Measurements from ENCODE around the gene SPNS3. TPM values are rescaled to one million over a fixed set of nuclear protein-coding genes. Genes with fewer than 3 reads are reported as not detected.

SPNS3 gene
- total RNA-seq, 4 donors from 2014 or later, result not detected

DNA sequence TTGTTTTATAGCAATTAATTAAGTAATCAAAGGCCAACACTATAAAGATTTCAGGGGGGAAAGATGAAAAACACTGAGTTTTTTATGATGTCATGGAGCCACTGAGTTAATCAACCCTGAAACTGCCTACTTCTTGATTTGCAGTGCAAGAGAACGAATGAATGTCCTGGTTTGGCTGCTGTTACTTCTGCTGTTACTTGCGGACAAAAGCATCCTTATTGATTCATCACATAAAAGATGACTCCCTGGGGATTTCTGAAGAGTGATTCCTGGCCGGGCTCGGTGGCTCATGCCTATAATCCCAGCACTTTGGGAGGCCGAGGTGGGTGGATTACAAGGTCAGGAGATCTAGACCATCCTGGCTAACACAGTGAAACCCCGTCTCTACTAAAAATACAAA lies 10.9 kb upstream of the SPNS3 start:
- intact Hi-C loops (cut with DNase I; ENCODE audit: low total_unique reads) (loop anchor here (10.0 kb wide), 2 partner anchors 72 to 132 kb away; partner anchors contain the start of genes MYBBP1A and SPNS2), in situ Hi-C loops (cut with MboI; ENCODE audit: low sequenced_read_pairs in 4 of 4) (loop anchor here in 1 of 4 donors (10.0 kb wide), 1 partner anchor 132 kb away; the partner anchor contains the start of gene MYBBP1A)
- H3K9me3 ChIP-seq, result no peaks in the 10 kb centered on the region
- no peaks in the 10 kb centered on the region for H3K27me3 ChIP-seq
- no peak for ATAC-seq
- no peak overlapping the region for H3K4me3 ChIP-seq
- no peaks in the 10 kb centered on the region for H3K4me1 ChIP-seq
- TF ChIP-seq, protein P1, sequence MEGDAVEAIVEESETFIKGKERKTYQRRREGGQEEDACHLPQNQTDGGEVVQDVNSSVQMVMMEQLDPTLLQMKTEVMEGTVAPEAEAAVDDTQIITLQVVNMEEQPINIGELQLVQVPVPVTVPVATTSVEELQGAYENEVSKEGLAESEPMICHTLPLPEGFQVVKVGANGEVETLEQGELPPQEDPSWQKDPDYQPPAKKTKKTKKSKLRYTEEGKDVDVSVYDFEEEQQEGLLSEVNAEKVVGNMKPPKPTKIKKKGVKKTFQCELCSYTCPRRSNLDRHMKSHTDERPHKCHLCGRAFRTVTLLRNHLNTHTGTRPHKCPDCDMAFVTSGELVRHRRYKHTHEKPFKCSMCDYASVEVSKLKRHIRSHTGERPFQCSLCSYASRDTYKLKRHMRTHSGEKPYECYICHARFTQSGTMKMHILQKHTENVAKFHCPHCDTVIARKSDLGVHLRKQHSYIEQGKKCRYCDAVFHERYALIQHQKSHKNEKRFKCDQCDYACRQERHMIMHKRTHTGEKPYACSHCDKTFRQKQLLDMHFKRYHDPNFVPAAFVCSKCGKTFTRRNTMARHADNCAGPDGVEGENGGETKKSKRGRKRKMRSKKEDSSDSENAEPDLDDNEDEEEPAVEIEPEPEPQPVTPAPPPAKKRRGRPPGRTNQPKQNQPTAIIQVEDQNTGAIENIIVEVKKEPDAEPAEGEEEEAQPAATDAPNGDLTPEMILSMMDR (IDR thresholded peaks at IDR 0.05 in 4 of 5, conservative IDR thresholded peaks at IDR 0.05 in 1 of 5), result no peak
- TF ChIP-seq POLR2A (IDR thresholded peaks at IDR 0.05), result no peak
- no peak for DNase-seq
- no peak overlapping the region for H3K27ac ChIP-seq
- H3K36me3 ChIP-seq, result no peaks in the 10 kb centered on the region

DNA sequence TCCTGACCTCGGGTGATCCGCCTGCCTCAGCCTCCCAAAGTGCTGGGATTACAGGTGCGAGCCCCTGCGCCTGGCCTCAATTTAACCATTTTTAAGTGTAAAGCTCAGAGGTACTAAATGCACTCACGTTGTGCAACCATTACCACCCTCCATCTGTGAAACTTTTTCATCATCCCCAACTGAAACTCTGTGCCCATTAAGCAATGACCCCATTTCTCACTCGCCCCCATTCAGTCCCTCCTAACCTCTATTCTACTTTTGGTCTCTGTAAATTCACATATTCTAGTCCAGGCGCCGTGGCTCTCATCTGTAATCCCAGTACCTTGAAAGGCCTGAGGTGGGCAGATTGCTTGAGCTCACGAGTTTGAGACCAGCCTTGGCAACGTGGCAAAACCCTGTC lies 8.3 kb upstream of the SPNS3 start:
- no peak for TF ChIP-seq POLR2A (IDR thresholded peaks at IDR 0.05)
- TF ChIP-seq, protein P1 (IDR thresholded peaks at IDR 0.05 in 4 of 5, conservative IDR thresholded peaks at IDR 0.05 in 1 of 5), result no peak
- DNase-seq (no peak), ATAC-seq (no peak)
- intact Hi-C loops (cut with DNase I; ENCODE audit: low total_unique reads) (loop anchor here (10.0 kb wide), 2 partner anchors 69 to 129 kb away; partner anchors contain the start of genes MYBBP1A and SPNS2), in situ Hi-C loops (cut with MboI; ENCODE audit: low sequenced_read_pairs in 4 of 4) (loop anchor here in 2 of 4 donors (10.0 to 25.0 kb wide), 2 partner anchors 129 to 212 kb away; partner anchors contain the start of genes ALOX15 (in 2 of the 2) and MYBBP1A (in 1 of the 2))
- Histone ChIP-seq H3K36me3 (no peaks in the 10 kb centered on the region), H3K27ac (no peak overlapping the region), H3K4me3 (no peak overlapping the region), H3K27me3 (no peaks in the 10 kb centered on the region), H3K9me3 (no peaks in the 10 kb centered on the region), H3K4me1 (no peaks in the 10 kb centered on the region)

DNA sequence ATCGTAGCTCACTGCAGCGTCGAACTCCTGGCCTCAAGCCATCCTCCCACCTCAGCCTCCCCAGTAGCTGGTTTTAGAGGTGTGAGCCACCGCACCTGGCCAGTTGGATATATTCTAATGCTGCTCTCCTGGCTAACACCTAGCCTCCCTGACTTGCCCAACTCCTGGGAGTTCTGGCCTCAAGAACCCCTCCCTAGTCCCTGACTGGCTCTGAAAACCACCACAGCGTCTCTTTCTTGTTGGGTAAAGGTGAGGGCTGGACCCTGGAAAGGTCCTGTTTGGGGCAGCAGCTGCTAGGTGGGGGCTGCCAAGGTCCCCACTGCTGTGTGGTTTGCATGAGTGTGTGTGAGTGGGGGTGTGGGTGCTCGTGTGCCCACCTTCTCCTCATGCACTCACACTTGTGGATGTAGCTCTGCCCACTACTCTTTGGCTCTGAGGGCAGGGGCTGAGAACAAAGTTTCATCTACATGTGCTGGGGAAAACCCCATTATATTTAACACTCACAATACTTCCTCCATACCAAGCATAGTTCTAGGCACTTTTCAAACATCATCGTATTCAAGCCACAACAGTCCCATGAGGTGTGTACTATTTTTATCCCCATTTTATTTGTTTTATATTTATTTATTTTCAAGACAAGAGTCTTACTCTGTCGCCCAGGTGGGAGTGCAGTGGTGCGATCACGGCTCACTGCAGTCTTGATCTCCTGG lies 7.1 kb upstream of the SPNS3 start:
- H3K9me3 ChIP-seq, result no peaks in the 10 kb centered on the region
- ATAC-seq, result no peak
- intact Hi-C loops (cut with DNase I; ENCODE audit: low total_unique reads), result loop anchor here (10.0 kb wide), 2 partner anchors 68 to 128 kb away; partner anchors contain the start of genes MYBBP1A and SPNS2
- no peak overlapping the region for H3K4me3 ChIP-seq
- no peak for DNase-seq
- H3K27me3 ChIP-seq, result no peaks in the 10 kb centered on the region
- no peaks in the 10 kb centered on the region for H3K36me3 ChIP-seq
- TF ChIP-seq, protein P1 (IDR thresholded peaks at IDR 0.05 in 4 of 5, conservative IDR thresholded peaks at IDR 0.05 in 1 of 5), result no peak
- no peak for TF ChIP-seq POLR2A (IDR thresholded peaks at IDR 0.05)
- no peaks in the 10 kb centered on the region for H3K4me1 ChIP-seq
- in situ Hi-C loops (cut with MboI; ENCODE audit: low sequenced_read_pairs in 4 of 4), result loop anchor here in 2 of 4 donors (10.0 to 25.0 kb wide), 2 partner anchors 128 to 211 kb away; partner anchors contain the start of genes ALOX15 (in 2 of the 2) and MYBBP1A (in 1 of the 2)
- no peak overlapping the region for H3K27ac ChIP-seq

DNA sequence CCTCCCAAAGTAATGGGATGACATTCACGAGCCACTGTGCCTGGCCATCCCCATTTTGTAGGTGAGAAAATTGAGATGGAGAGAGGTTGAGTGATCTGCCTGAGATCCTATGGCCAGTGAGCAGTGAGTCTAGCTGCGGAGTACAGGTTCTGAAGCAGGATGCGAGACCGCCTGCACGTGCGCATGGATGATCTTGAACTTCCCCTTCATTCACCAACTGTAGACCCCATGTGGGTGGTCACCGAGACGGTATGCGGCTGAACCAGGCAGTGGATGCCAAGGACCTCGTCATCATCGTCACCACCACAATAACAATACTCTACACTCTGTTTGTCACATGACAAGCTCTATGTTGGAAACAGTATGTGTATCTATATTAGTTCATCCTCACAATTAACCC lies 6.2 kb upstream of the SPNS3 start:
- H3K27ac ChIP-seq, result no peak overlapping the region
- DNase-seq, result no peak
- no peaks in the 10 kb centered on the region for H3K36me3 ChIP-seq
- intact Hi-C loops (cut with DNase I; ENCODE audit: low total_unique reads) (loop anchor here (10.0 kb wide), 2 partner anchors 67 to 127 kb away; partner anchors contain the start of genes MYBBP1A and SPNS2), in situ Hi-C loops (cut with MboI; ENCODE audit: low sequenced_read_pairs in 4 of 4) (loop anchor here in 2 of 4 donors (10.0 to 25.0 kb wide), 2 partner anchors 127 to 210 kb away; partner anchors contain the start of genes ALOX15 (in 2 of the 2) and MYBBP1A (in 1 of the 2))
- no peaks in the 10 kb centered on the region for H3K9me3 ChIP-seq
- no peaks in the 10 kb centered on the region for H3K4me1 ChIP-seq
- TF ChIP-seq POLR2A (IDR thresholded peaks at IDR 0.05), result no peak
- TF ChIP-seq, protein P1 (IDR thresholded peaks at IDR 0.05 in 4 of 5, conservative IDR thresholded peaks at IDR 0.05 in 1 of 5), result no peak
- no peak for ATAC-seq
- no peak overlapping the region for H3K4me3 ChIP-seq
- H3K27me3 ChIP-seq, result no peaks in the 10 kb centered on the region

Data from gastrocnemius medialis (tissue), 4 donors.